Gastrocnemius medialis (tissue), 4 donors: Measurements from ENCODE around the gene TAF1B. TPM values are rescaled to one million over a fixed set of nuclear protein-coding genes. Genes with fewer than 3 reads are reported as not detected.

Source experiments
- ATAC-seq, 2 donors: fragments of 150-250 bp; one replicate each; pipeline ENCODE4 v1.9.1; 2016
- DNase-seq, 2 donors: peaks; one replicate each; pipeline ENCODE4 v3.0.0-alpha.2; 2019
- H3K27ac ChIP-seq, 4 donors: fragments of 200-600 bp; sonication (generic); 1 replicate in 1 of 4; 2 replicates in 3 of 4; pipeline ENCODE4 v1.5.1; 2016 to 2018; ENCODE audit warnings: mild to moderate bottlenecking in 2 of 4, moderate library complexity in 1 of 4
- H3K27me3 ChIP-seq, 3 donors: fragments of 200-600 bp; sonication (generic) in 2 of 3; 1 replicate in 1 of 3; 2 replicates in 2 of 3; pipeline versions ENCODE4 v1.5.1 to v1.6.0; 2016 to 2019; ENCODE audit warnings: mild to moderate bottlenecking in 1 of 3, moderate library complexity in 1 of 3
- H3K36me3 ChIP-seq, 2 donors: fragments of 200-600 bp; sonication (generic) in 1 of 2; one replicate each; pipeline ENCODE4 v1.5.1; 2017 to 2018
- H3K4me1 ChIP-seq, 2 donors: fragments of 200-600 bp; sonication (generic) in 1 of 2; one replicate each; pipeline ENCODE4 v1.5.1; 2016 to 2017; ENCODE audit warnings: mild to moderate bottlenecking in 2 of 2
- H3K4me3 ChIP-seq, 4 donors: fragments of 200-600 bp; sonication (generic) in 3 of 4; 1 replicate in 1 of 4; 2 replicates in 3 of 4; pipeline ENCODE4 v1.5.1; 2016 to 2019; ENCODE audit warnings: mild to moderate bottlenecking in 2 of 4
- H3K9me3 ChIP-seq, 3 donors: fragments of 200-600 bp; sonication (generic) in 2 of 3; 1 replicate in 1 of 3; 2 replicates in 2 of 3; pipeline ENCODE4 v1.5.1; 2016 to 2019
- CTCF ChIP-seq, 5 experiments: fragments of 450-650 bp in 3 of 5; fragments of 200-600 bp in 2 of 5; sonication (generic) in 2 of 5; IDR thresholded peaks in 4 of 5; conservative IDR thresholded peaks in 1 of 5; 1 replicate in 4 of 5; 2 replicates in 1 of 5; pipeline ENCODE4 v1.5.1; 2016 to 2019; ENCODE audit warnings: antibody characterized with exemption in 5 of 5, mild to moderate bottlenecking in 3 of 5, moderate library complexity in 3 of 5
- POLR2A ChIP-seq, 2 donors: fragments of 450-650 bp; IDR thresholded peaks; one replicate each; pipeline ENCODE4 v1.6.1; 2017; ENCODE audit warnings: antibody characterized with exemption in 2 of 2, mild to moderate bottlenecking in 2 of 2, moderate library complexity in 2 of 2
- in situ Hi-C, 4 donors: fragments of 200-750 bp; cut with MboI; loops; one replicate each; pipeline versions ENCODE4 v1.15.0 to v1.8.0; 2017; ENCODE audit warnings: low sequenced_read_pairs in 4 of 4
- intact Hi-C: fragments of 100-400 bp; cut with DNase I; formaldehyde crosslinking; loops from one replicate; pipeline ENCODE4 v1.15.1; 2023; ENCODE audit warnings: low total_unique reads
- total RNA-seq, 4 donors: library from RNA; depleted of rRNA; stranded (reverse); fragments of >200 nt; gene quantifications; one replicate each; pipeline versions ENCODE4 v1.1.0 to v1.2.3, GENCODE V29; 2016

Gene TAF1B
- total RNA-seq, 4 donors from 2014 or later, result 5.0 to 8.4 (median 7.3) TPM

DNA sequence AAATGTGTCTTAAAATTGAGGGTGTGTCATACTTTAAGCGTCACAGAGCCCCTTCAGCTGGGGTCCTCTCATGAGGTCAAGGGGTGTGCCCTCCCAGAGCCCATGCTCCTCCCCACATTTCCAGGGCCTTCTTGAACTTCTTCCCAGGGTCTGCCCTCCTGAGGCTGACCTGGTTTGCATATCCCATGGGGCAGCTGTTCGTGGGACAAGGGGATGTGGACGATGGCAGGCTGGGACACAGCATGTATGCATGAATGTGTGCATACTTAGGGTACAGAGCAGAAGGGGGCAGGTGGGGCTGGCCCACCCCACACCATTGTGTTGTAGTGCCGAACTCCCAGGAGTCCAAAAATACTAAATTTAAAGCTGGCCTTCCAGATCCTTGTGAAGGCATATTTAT is 46.2 kb upstream of the TAF1B start:
- Histone ChIP-seq H3K36me3 (no peaks in the 10 kb centered on the region), H3K27ac (no peak overlapping the region), H3K4me3 (no peak overlapping the region), H3K4me1 (peaks cover 16 to 21% of the 10 kb centered on the region in 2 donors), H3K9me3 (no peaks in the 10 kb centered on the region), H3K27me3 (no peaks in the 10 kb centered on the region)
- intact Hi-C loops, result no loop called here
- DNase-seq, result no peak
- in situ Hi-C loops, result no loop called here
- TF ChIP-seq CTCF (IDR thresholded peaks at IDR 0.05 in 4 of 5, conservative IDR thresholded peaks at IDR 0.05 in 1 of 5) (no peak), POLR2A (IDR thresholded peaks at IDR 0.05) (no peak)
- ATAC-seq, result no peak

GRCh38 chr2:9797681-9798556 is 45.4 kb upstream of the TAF1B start:
- in situ Hi-C loops (no loop called here), intact Hi-C loops (no loop called here)
- Histone ChIP-seq H3K27me3 (no peaks in the 10 kb centered on the region), H3K9me3 (no peaks in the 10 kb centered on the region), H3K27ac (no peak overlapping the region), H3K4me3 (no peak overlapping the region), H3K4me1 (peaks cover 20 to 29% of the 10 kb centered on the region in 2 donors), H3K36me3 (no peaks in the 10 kb centered on the region)
- no peak for DNase-seq
- TF ChIP-seq CTCF (IDR thresholded peaks at IDR 0.05 in 4 of 5, conservative IDR thresholded peaks at IDR 0.05 in 1 of 5) (no peak), POLR2A (IDR thresholded peaks at IDR 0.05) (no peak)
- ATAC-seq, result no peak

- Histone ChIP-seq H3K4me3 (no peak overlapping the region), H3K36me3 (no peaks in the 10 kb centered on the region), H3K27ac (no peak overlapping the region), H3K27me3 (no peaks in the 10 kb centered on the region), H3K4me1 (peaks cover 20 to 29% of the 10 kb centered on the region in 2 donors), H3K9me3 (no peaks in the 10 kb centered on the region)
- DNase-seq, result peak in 1 of 2 donors; percentile 8
- in situ Hi-C loops (no loop called here), intact Hi-C loops (no loop called here)
- TF ChIP-seq POLR2A (IDR thresholded peaks at IDR 0.05) (no peak), CTCF (IDR thresholded peaks at IDR 0.05 in 4 of 5, conservative IDR thresholded peaks at IDR 0.05 in 1 of 5) (no peak)
- ATAC-seq, result no peak
Measured at GRCh38 chr2:9799011-9799596, 44.2 kb upstream of the TAF1B start.

GRCh38 chr2:9799729-9800632 is 43.3 kb upstream of the TAF1B start:
- DNase-seq (peak; percentile 62 to 77), ATAC-seq (peak; percentile 75 to 84)
- H3K4me3 ChIP-seq, result no peak overlapping the region
- H3K27ac ChIP-seq, result peak overlapping the region in 2 of 4 donors; percentile 63 to 72
- in situ Hi-C loops (loop anchor here in 1 of 4 donors (25.0 kb wide), 1 partner anchor 237 kb away; the partner anchor contains the start of gene KLF11), intact Hi-C loops (loop anchor here (5.0 kb wide), 2 partner anchors 42 to 152 kb away; partner anchors contain the start of genes GRHL1 and TAF1B)
- H3K36me3 ChIP-seq, result no peaks in the 10 kb centered on the region
- H3K27me3 ChIP-seq, result no peaks in the 10 kb centered on the region
- H3K9me3 ChIP-seq, result no peaks in the 10 kb centered on the region
- peak; percentile 89 to 99 (median 92) for TF ChIP-seq CTCF (IDR thresholded peaks at IDR 0.05 in 4 of 5, conservative IDR thresholded peaks at IDR 0.05 in 1 of 5)
- TF ChIP-seq POLR2A (IDR thresholded peaks at IDR 0.05), result no peak
- H3K4me1 ChIP-seq, result peaks cover 20 to 29% of the 10 kb centered on the region in 2 donors
